CD4-positive, alpha-beta T cell (primary cell): ENCODE measurements around the gene TEX35. TPM values are rescaled to one million over a fixed set of nuclear protein-coding genes. Genes with fewer than 3 reads are reported as not detected.
"Not testable (repeated sequence)": the region's sequence is repeated elsewhere in the genome, so short reads cannot be mapped to it uniquely, and the experiment has no call there.

ENCODE experiments used
- ATAC-seq: fragments of 200-7000 bp; cut with Tn5 transposase; one replicate; pipeline ENCODE4 v1.10.0; 2022; ENCODE audit warnings: mild to moderate bottlenecking; ENCODE audit not compliant: poor library complexity
- CTCF ChIA-PET: fragments of 350-600 bp; sonication (Branson Sonifier 250); formaldehyde crosslinking; loops from one replicate; lab custom pipeline; 2021; ENCODE audit warnings: antibody characterized with exemption, inconsistent platforms; lab: Charles Lee
- POLR2A ChIA-PET: fragments of 350-600 bp; sonication (Branson Sonifier 250); formaldehyde crosslinking; loops from one replicate; lab custom pipeline; 2021; ENCODE audit warnings: antibody characterized with exemption, inconsistent platforms; lab: Charles Lee
- DNase-seq, 14 experiments: peaks; one replicate each; pipeline ENCODE4 v3.0.0-alpha.2; 2013 to 2020; ENCODE audit warnings: mixed read lengths in 2 of 14
- H3K27ac ChIP-seq, 2 donors: one replicate each; pipeline versions ENCODE4 v1.5.1 to v1.7.0; 2013; ENCODE audit warnings: low read length in 2 of 2, low read depth in 1 of 2, mild to moderate bottlenecking in 1 of 2
- H3K27me3 ChIP-seq, 2 experiments: 1 replicate in 1 of 2; 2 replicates in 1 of 2; pipeline versions ENCODE4 v1.6.1 to v1.7.0; 2013; ENCODE audit warnings: low read length in 2 of 2, control low read depth in 1 of 2, mild to moderate bottlenecking in 1 of 2, moderate library complexity in 1 of 2; ENCODE audit not compliant: insufficient read depth in 2 of 2, control insufficient read depth in 1 of 2
- H3K36me3 ChIP-seq: one replicate; pipeline ENCODE4 v1.6.1; 2013; ENCODE audit warnings: low read length, control low read depth; ENCODE audit not compliant: insufficient read depth
- H3K4me1 ChIP-seq: one replicate; pipeline ENCODE4 v1.6.1; 2013; ENCODE audit warnings: low read length, control low read depth; ENCODE audit not compliant: insufficient read depth
- H3K4me3 ChIP-seq: one replicate; pipeline ENCODE4 v1.5.1; 2013; ENCODE audit warnings: mild to moderate bottlenecking, low read length, moderate library complexity
- H3K9me3 ChIP-seq, 2 experiments: 1 replicate in 1 of 2; 2 replicates in 1 of 2; pipeline versions ENCODE4 v1.6.1 to v1.7.0; 2013; ENCODE audit warnings: low read length in 2 of 2, mild to moderate bottlenecking in 2 of 2, control low read depth in 1 of 2, moderate library complexity in 1 of 2; ENCODE audit not compliant: control insufficient read depth in 1 of 2, insufficient read depth in 1 of 2
- H3K27ac Mint-ChIP-seq: one replicate; pipeline ENCODE4 v1.8.0; 2020; ENCODE audit warnings: mixed read lengths
- H3K27me3 Mint-ChIP-seq: one replicate; pipeline ENCODE4 v1.8.0; 2021; ENCODE audit warnings: mixed read lengths
- H3K36me3 Mint-ChIP-seq: one replicate; pipeline ENCODE4 v1.8.0; 2021; ENCODE audit warnings: low read depth, mixed read lengths
- H3K4me1 Mint-ChIP-seq: one replicate; pipeline ENCODE4 v1.8.0; 2021; ENCODE audit warnings: low read depth, mixed read lengths
- H3K4me3 Mint-ChIP-seq: one replicate; pipeline ENCODE4 v1.8.0; 2020; ENCODE audit warnings: mild to moderate bottlenecking, mixed read lengths
- H3K9me3 Mint-ChIP-seq: one replicate; pipeline ENCODE4 v1.8.0; 2020; ENCODE audit warnings: mixed read lengths
- CTCF ChIP-seq: fragments of 200-600 bp; IDR thresholded peaks from one replicate; pipeline ENCODE4 v1.8.0; 2022; ENCODE audit warnings: antibody characterized with exemption, mild to moderate bottlenecking
- intact Hi-C, 2 experiments: fragments of 100-400 bp; cut with DNase I in 1 of 2; cut with micrococcal nuclease in 1 of 2; formaldehyde crosslinking; loops; one replicate each; pipeline versions ENCODE4 v1.15.1 to v1.9.0; 2023 to 2025; cut with DNase I, micrococcal nuclease
- total RNA-seq, 174 experiments: library from RNA in 2 of 174; stranded (reverse) in 2 of 174; gene quantifications; one replicate each; pipeline ENCODE4 v1.2.3 and lab custom pipeline; 2021 to 2026

TEX35 gene
- total RNA-seq, 2 experiments from 2014 or later, result not detected

- peaks cover 2% of the 10 kb centered on the region for H3K4me1 ChIP-seq
- H3K4me3 ChIP-seq, result no peak overlapping the region
- no peak overlapping the region for H3K4me3 Mint-ChIP-seq
- H3K27me3 ChIP-seq, result peaks cover 0 to 8% of the 10 kb centered on the region in 2 experiments
- H3K27ac ChIP-seq, result no peak overlapping the region
- peaks cover 0 to 5% of the 10 kb centered on the region in 2 experiments for H3K9me3 ChIP-seq
- H3K27ac Mint-ChIP-seq, result no peak overlapping the region
- CTCF ChIA-PET, result no interaction called here
- no peak for DNase-seq
- no peaks in the 10 kb centered on the region for H3K36me3 ChIP-seq
- ATAC-seq, result no peak
- H3K27me3 Mint-ChIP-seq, result peaks cover 5% of the 10 kb centered on the region
- no peaks in the 10 kb centered on the region for H3K4me1 Mint-ChIP-seq
- intact Hi-C loops, result no loop called here
- TF ChIP-seq CTCF, result no peak
- POLR2A ChIA-PET, result no interaction called here
- no peaks in the 10 kb centered on the region for H3K9me3 Mint-ChIP-seq
- no peaks in the 10 kb centered on the region for H3K36me3 Mint-ChIP-seq
Measured at GRCh38 chr1:178502330-178502714, 10.6 kb upstream of the TEX35 start.

GRCh38 chr1:178502856-178503255, 10.1 kb upstream of the TEX35 start:
- H3K36me3 ChIP-seq, result no peaks in the 10 kb centered on the region
- Mint-ChIP-seq H3K36me3 (no peaks in the 10 kb centered on the region), H3K27me3 (peaks cover 5% of the 10 kb centered on the region), H3K4me1 (no peaks in the 10 kb centered on the region), H3K4me3 (no peak overlapping the region), H3K27ac (no peak overlapping the region), H3K9me3 (no peaks in the 10 kb centered on the region)
- intact Hi-C loops, result no loop called here
- ATAC-seq (no peak), DNase-seq (no peak)
- peaks cover 2% of the 10 kb centered on the region for H3K4me1 ChIP-seq
- ChIA-PET CTCF (no interaction called here), POLR2A (no interaction called here)
- TF ChIP-seq CTCF, result no peak
- no peak overlapping the region for H3K27ac ChIP-seq
- H3K4me3 ChIP-seq, result no peak overlapping the region
- H3K27me3 ChIP-seq, result peaks cover 0 to 8% of the 10 kb centered on the region in 2 experiments
- peaks cover 0 to 5% of the 10 kb centered on the region in 2 experiments for H3K9me3 ChIP-seq

GRCh38 chr1:178503316-178503715, 9.6 kb upstream of the TEX35 start:
- intact Hi-C loops, H3K36me3 ChIP-seq, H3K9me3 ChIP-seq, H3K27ac ChIP-seq, H3K4me3 ChIP-seq, DNase-seq, H3K27ac Mint-ChIP-seq, POLR2A ChIA-PET, H3K36me3 Mint-ChIP-seq, H3K9me3 Mint-ChIP-seq, H3K4me3 Mint-ChIP-seq, H3K4me1 ChIP-seq, H3K27me3 Mint-ChIP-seq, CTCF ChIA-PET, H3K27me3 ChIP-seq, H3K4me1 Mint-ChIP-seq, ATAC-seq: not testable (repeated sequence)

DNA sequence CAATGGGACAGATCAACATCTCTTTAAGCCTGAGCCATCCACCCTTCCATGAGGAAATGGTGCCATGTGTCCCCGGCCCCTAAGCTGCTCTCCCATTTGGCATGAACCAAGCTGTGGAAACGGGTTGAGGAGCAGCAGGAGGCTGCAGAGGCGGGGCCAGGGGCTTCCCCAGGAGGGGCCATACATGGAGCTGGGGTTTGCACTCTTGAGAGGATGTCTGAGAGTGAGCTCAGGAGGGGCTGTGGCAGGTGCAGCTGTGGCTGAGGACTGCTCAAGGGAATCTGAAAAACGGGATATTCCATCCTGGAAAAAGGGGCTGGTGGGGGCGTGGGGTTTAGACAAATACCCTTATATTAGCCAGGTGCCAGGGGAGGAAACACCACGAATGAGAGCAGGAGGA, 9.1 kb upstream of the TEX35 start:
- H3K36me3 Mint-ChIP-seq, result no peaks in the 10 kb centered on the region
- no peaks in the 10 kb centered on the region for H3K9me3 Mint-ChIP-seq
- TF ChIP-seq CTCF, result no peak
- Histone ChIP-seq H3K4me3 (no peak overlapping the region), H3K4me1 (peaks cover 2% of the 10 kb centered on the region), H3K9me3 (peaks cover 0 to 5% of the 10 kb centered on the region in 2 experiments), H3K27me3 (peaks cover 0 to 8% of the 10 kb centered on the region in 2 experiments), H3K27ac (no peak overlapping the region), H3K36me3 (no peaks in the 10 kb centered on the region)
- ChIA-PET CTCF (no interaction called here), POLR2A (no interaction called here)
- intact Hi-C loops, result no loop called here
- no peaks in the 10 kb centered on the region for H3K4me1 Mint-ChIP-seq
- no peak for ATAC-seq
- H3K27me3 Mint-ChIP-seq, result peaks cover 5% of the 10 kb centered on the region
- H3K4me3 Mint-ChIP-seq, result no peak overlapping the region
- no peak overlapping the region for H3K27ac Mint-ChIP-seq
- no peak for DNase-seq
